Activated CD8-positive, alpha-beta T cell treated with anti-CD3 and anti-CD28 coated beads for 36 hours (primary cell): ENCODE results near the gene PGC. TPM values are rescaled to one million over a fixed set of nuclear protein-coding genes. Genes with fewer than 3 reads are reported as not detected.

Experiments used
- ATAC-seq: fragments of 200-7000 bp; cut with Tn5 transposase; one replicate; pipeline ENCODE4 v1.10.0; 2021; ENCODE audit warnings: mild to moderate bottlenecking, moderate library complexity
- CTCF ChIA-PET: fragments of 350-600 bp; sonication (Branson Sonifier 250); formaldehyde crosslinking; loops from one replicate; lab custom pipeline; 2021; ENCODE audit warnings: antibody characterized with exemption; lab: Charles Lee
- POLR2A ChIA-PET: fragments of 350-600 bp; sonication (Branson Sonifier 250); formaldehyde crosslinking; loops from one replicate; lab custom pipeline; 2021; ENCODE audit warnings: antibody characterized with exemption; lab: Charles Lee
- DNase-seq: peaks from one replicate; pipeline ENCODE4 v3.0.0-alpha.2; 2020
- H3K27ac Mint-ChIP-seq: one replicate; pipeline ENCODE4 v1.8.0; 2021; ENCODE audit warnings: mild to moderate bottlenecking, mixed read lengths
- H3K27me3 Mint-ChIP-seq: one replicate; pipeline ENCODE4 v1.8.0; 2021; ENCODE audit warnings: mixed read lengths
- H3K36me3 Mint-ChIP-seq: one replicate; pipeline ENCODE4 v1.8.0; 2021; ENCODE audit warnings: low read depth, mixed read lengths
- H3K4me1 Mint-ChIP-seq: one replicate; pipeline ENCODE4 v1.8.0; 2021; ENCODE audit warnings: low read depth, mixed read lengths
- H3K4me3 Mint-ChIP-seq: one replicate; pipeline ENCODE4 v1.8.0; 2021; ENCODE audit warnings: mild to moderate bottlenecking, moderate library complexity, mixed read lengths
- H3K9me3 Mint-ChIP-seq: one replicate; pipeline ENCODE4 v1.8.0; 2021; ENCODE audit warnings: mixed read lengths
- CTCF ChIP-seq: fragments of 200-600 bp; IDR thresholded peaks from one replicate; pipeline ENCODE4 v1.8.0; 2022; ENCODE audit warnings: antibody characterized with exemption, mild to moderate bottlenecking
- intact Hi-C: fragments of 100-400 bp; cut with micrococcal nuclease; formaldehyde crosslinking; loops from one replicate; pipeline ENCODE4 v1.10.0; 2022
- total RNA-seq, 2 experiments: library from RNA; stranded (reverse); gene quantifications; one replicate each; pipeline ENCODE4 v1.2.3, GENCODE V29; 2021

Gene PGC
- total RNA-seq, 2 experiments from 2014 or later: not detected

- ChIA-PET CTCF (interaction anchor here (1.2 to 1.6 kb wide), 2 partner anchors 11 to 13 kb away, joined by 3 read pairs; no protein-coding TSS in a partner anchor), POLR2A (no interaction called here)
- no peak for TF ChIP-seq CTCF
- H3K4me3 Mint-ChIP-seq: no peak overlapping the region
- intact Hi-C loops: no loop called here
- DNase-seq (no peak), ATAC-seq (no peak)
- H3K27me3 Mint-ChIP-seq: no peaks in the 10 kb centered on the region
- H3K9me3 Mint-ChIP-seq: no peaks in the 10 kb centered on the region
- no peaks in the 10 kb centered on the region for H3K4me1 Mint-ChIP-seq
- no peak overlapping the region for H3K27ac Mint-ChIP-seq
- no peaks in the 10 kb centered on the region for H3K36me3 Mint-ChIP-seq
These were observed 51.4 kb downstream of the PGC start for GRCh38 chr6:41695825-41696224.

GRCh38 chr6:41694815-41695526, 52.2 kb downstream of the PGC start:
- H3K36me3 Mint-ChIP-seq: no peaks in the 10 kb centered on the region
- DNase-seq (no peak), ATAC-seq (no peak)
- H3K27ac Mint-ChIP-seq: no peak overlapping the region
- H3K27me3 Mint-ChIP-seq: no peaks in the 10 kb centered on the region
- ChIA-PET POLR2A (no interaction called here), CTCF (interaction anchor here (1.6 kb wide), 1 partner anchor 12 kb away, joined by 3 read pairs; no protein-coding TSS in a partner anchor)
- no peak for TF ChIP-seq CTCF
- H3K9me3 Mint-ChIP-seq: no peaks in the 10 kb centered on the region
- intact Hi-C loops: no loop called here
- H3K4me3 Mint-ChIP-seq: no peak overlapping the region
- no peaks in the 10 kb centered on the region for H3K4me1 Mint-ChIP-seq

GRCh38 chr6:41693281-41694240, 53.6 kb downstream of the PGC start:
- DNase-seq (no peak), ATAC-seq (no peak)
- Mint-ChIP-seq H3K27me3 (no peaks in the 10 kb centered on the region), H3K4me3 (no peak overlapping the region), H3K4me1 (no peaks in the 10 kb centered on the region), H3K9me3 (no peaks in the 10 kb centered on the region), H3K36me3 (no peaks in the 10 kb centered on the region), H3K27ac (no peak overlapping the region)
- intact Hi-C loops: no loop called here
- no peak for TF ChIP-seq CTCF
- POLR2A ChIA-PET: interaction anchor here (1.0 kb wide), 1 partner anchor 11 kb away, joined by 3 read pairs; no protein-coding TSS in a partner anchor
- CTCF ChIA-PET: interaction anchor here (3.0 kb wide), 1 partner anchor 10 kb away, joined by 15 read pairs; no protein-coding TSS in a partner anchor

GRCh38 chr6:41692730-41693129, 54.5 kb downstream of the PGC start:
- no peaks in the 10 kb centered on the region for H3K4me1 Mint-ChIP-seq
- H3K27me3 Mint-ChIP-seq: no peaks in the 10 kb centered on the region
- ChIA-PET POLR2A (interaction anchor here (1.0 kb wide), 1 partner anchor 12 kb away, joined by 3 read pairs; no protein-coding TSS in a partner anchor), CTCF (interaction anchor here (0.7 to 3.0 kb wide), 2 partner anchors 9 to 61 kb away, joined by 3 to 15 read pairs; no protein-coding TSS in a partner anchor)
- no peak overlapping the region for H3K27ac Mint-ChIP-seq
- intact Hi-C loops: no loop called here
- ATAC-seq: no peak
- DNase-seq: no peak
- TF ChIP-seq CTCF: no peak
- H3K9me3 Mint-ChIP-seq: no peaks in the 10 kb centered on the region
- H3K4me3 Mint-ChIP-seq: no peak overlapping the region
- no peaks in the 10 kb centered on the region for H3K36me3 Mint-ChIP-seq
